Activated T-helper 17 cell treated with anti-CD3 and anti-CD28 coated beads, Interleukin-2, amount 50 U/mL, for 72 hours (primary cell): ENCODE data around the gene DDAH2. TPM values are rescaled to one million over a fixed set of nuclear protein-coding genes. Genes with fewer than 3 reads are reported as not detected.

Source experiments
- ATAC-seq: fragments of 150-1000 bp; cut with Tn5 transposase; replicated peaks from 2 replicates; pipeline ENCODE4 v1.10.0; 2021; ENCODE audit warnings: mild to moderate bottlenecking, moderate library complexity
- H3K27ac Mint-ChIP-seq: one replicate; pipeline ENCODE4 v1.8.0; 2022; ENCODE audit warnings: mixed read lengths
- H3K27me3 Mint-ChIP-seq: one replicate; pipeline ENCODE4 v1.8.0; 2022; ENCODE audit warnings: mixed read lengths
- H3K36me3 Mint-ChIP-seq: one replicate; pipeline ENCODE4 v1.8.0; 2022; ENCODE audit warnings: low read depth, mild to moderate bottlenecking, mixed read lengths
- H3K4me1 Mint-ChIP-seq: one replicate; pipeline ENCODE4 v1.8.0; 2022; ENCODE audit warnings: mixed read lengths
- H3K4me3 Mint-ChIP-seq: one replicate; pipeline ENCODE4 v1.8.0; 2022; ENCODE audit warnings: mild to moderate bottlenecking, mixed read lengths
- H3K9me3 Mint-ChIP-seq: one replicate; pipeline ENCODE4 v1.8.0; 2022; ENCODE audit warnings: mixed read lengths
- total RNA-seq, 2 donors: library from RNA; stranded (reverse); gene quantifications; one replicate each; pipeline ENCODE4 v1.2.3, GENCODE V29; 2022

Gene DDAH2
- 10 to 100 TPM in 1 of 2 donors, 1 to 10 TPM in 1; 9.4 to 23.8 TPM for total RNA-seq

GRCh38 chr6:31728767-31729514 lies at the start of gene DDAH2:
Gene DDAH2, minus strand, starts transcription at chr6:31729299. Its CDS starts 138 bp downstream, at chr6:31729161.
- Mint-ChIP-seq H3K4me1 (peaks cover 34% of the 10 kb centered on the region), H3K4me3 (peak within 1 kb of the TSS; percentile 77), H3K27me3 (no peaks in the 10 kb centered on the region), H3K36me3 (peaks cover 67% of the 10 kb centered on the region), H3K27ac (no peak within 1 kb of the TSS), H3K9me3 (no peaks in the 10 kb centered on the region)
- peak; percentile 22 for ATAC-seq

- no peaks in the 10 kb centered on the region for H3K9me3 Mint-ChIP-seq
- peaks cover 33% of the 10 kb centered on the region for H3K36me3 Mint-ChIP-seq
- no peak for ATAC-seq
- H3K27ac Mint-ChIP-seq, result no peak overlapping the region
- H3K4me3 Mint-ChIP-seq, result no peak overlapping the region
- peaks cover 16% of the 10 kb centered on the region for H3K4me1 Mint-ChIP-seq
- H3K27me3 Mint-ChIP-seq, result no peaks in the 10 kb centered on the region
These were observed 49.1 kb upstream of the DDAH2 start for GRCh38 chr6:31778193-31778592.

DNA sequence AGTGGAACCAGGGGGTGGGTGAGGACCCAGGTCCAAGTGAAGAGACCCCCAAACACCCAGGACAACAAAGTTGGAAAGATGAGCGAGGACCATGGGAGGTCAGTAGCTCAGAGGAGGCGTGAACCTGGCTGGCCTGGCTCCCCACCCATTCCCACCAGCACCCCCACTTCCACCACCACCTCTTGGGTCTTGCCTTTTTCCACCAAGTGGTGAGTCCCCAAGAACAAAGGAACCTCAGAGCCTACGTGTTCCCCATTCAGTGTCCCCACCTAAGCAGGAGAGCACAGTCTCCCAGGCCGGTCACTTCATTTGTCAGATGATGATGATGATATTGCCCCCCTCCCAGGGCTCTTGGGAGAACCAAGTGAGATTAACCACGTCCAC lies 48.6 kb upstream of the DDAH2 start:
- Mint-ChIP-seq H3K27ac (peak overlapping the region; percentile 82), H3K36me3 (peaks cover 27% of the 10 kb centered on the region), H3K27me3 (no peaks in the 10 kb centered on the region), H3K4me3 (peak overlapping the region; percentile 64), H3K9me3 (no peaks in the 10 kb centered on the region), H3K4me1 (peaks cover 16% of the 10 kb centered on the region)
- no peak for ATAC-seq

DNA sequence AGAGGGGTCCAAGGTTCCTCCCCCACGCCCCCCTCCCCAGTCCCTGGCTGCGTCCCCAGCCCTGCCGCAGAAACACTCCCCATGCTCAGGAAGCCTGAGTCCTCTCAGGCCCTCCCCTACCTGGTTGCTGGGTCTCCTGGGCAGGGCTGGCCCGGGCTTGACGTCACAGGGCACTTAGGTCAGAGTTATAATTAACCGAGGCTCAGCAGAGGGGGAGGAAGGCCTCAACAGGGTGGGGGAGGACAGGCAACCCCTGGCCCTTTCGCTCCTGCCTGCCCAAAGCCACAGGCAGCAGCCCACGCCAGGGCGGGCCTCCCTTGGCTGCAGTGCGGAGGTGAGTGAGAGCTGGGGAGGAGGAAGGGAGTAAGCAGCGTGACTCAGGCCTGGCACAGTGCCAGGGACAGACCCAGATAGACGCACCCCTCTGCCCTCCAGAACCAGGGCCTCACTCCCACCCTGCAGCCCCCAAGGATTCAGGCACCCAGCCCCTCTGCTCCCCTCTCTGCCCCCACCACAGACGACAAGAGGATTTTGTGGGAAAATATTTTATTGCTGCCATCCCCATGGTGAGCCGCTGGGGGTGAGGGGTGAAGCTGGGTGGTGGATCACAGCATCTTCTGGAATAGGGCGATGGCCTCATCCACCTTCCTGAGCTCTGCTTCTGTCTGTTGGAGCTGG lies 48.0 kb upstream of the DDAH2 start, which contains the start of gene VWA7:
Gene VWA7, minus strand, starts transcription at position 340 of the 678 bp plus-strand sequence. CDS start 549 bp downstream, outside the sequence.
- H3K27ac Mint-ChIP-seq, result peak within 1 kb of the TSS; percentile 82
- H3K27me3 Mint-ChIP-seq, result no peaks in the 10 kb centered on the region
- peaks cover 16% of the 10 kb centered on the region for H3K4me1 Mint-ChIP-seq
- no peaks in the 10 kb centered on the region for H3K9me3 Mint-ChIP-seq
- H3K36me3 Mint-ChIP-seq, result peaks cover 22% of the 10 kb centered on the region
- peak within 1 kb of the TSS; percentile 64 for H3K4me3 Mint-ChIP-seq
- ATAC-seq, result peak; percentile 97

- peak overlapping the region; percentile 64 for H3K4me3 Mint-ChIP-seq
- H3K4me1 Mint-ChIP-seq, result peaks cover 16% of the 10 kb centered on the region
- no peak for ATAC-seq
- peak overlapping the region; percentile 82 for H3K27ac Mint-ChIP-seq
- no peaks in the 10 kb centered on the region for H3K9me3 Mint-ChIP-seq
- H3K36me3 Mint-ChIP-seq, result peaks cover 16% of the 10 kb centered on the region
- H3K27me3 Mint-ChIP-seq, result no peaks in the 10 kb centered on the region
These were observed 47.4 kb upstream of the DDAH2 start for GRCh38 chr6:31776485-31776988.

DNA sequence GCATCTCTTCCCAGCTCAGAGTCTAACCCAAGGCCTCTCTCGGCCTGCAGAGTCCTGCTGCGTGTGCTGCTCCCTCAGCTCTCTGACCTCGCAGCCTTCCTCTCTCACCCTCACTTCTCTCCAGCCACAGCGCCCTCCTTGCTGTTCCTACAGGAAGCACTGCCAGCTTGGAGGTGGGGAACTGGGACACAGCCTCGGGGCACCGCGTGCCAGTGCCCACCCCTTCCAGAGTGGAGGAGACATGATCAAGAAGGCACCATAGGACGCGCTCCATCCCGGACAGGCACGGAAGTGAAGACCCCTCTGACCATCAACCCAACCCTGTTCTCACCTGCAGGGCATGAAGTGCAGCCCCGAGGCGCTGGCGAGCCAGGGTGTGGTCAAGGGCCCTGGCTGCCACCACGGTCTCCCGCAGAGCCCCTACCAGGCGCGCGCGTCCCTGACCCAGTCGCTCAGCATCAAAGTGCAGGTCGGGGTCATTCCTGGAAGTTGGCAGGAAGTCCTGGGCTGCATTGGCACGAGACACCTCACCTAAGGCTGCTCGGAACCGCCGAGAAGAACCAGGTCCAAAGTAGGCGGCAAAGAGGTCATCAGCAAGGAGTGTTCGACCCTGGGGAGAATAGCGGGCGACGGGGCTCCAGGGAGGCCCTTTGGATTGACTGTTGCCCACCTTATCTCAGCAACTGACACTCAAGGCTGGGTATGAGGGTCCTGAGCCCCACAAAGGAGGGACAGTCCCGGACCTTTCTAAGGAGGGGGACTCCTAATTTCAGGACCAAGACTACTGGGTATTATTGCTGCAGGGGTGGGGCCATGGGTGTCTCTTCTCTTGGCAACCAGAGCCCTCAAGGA lies 46.8 kb upstream of the DDAH2 start:
- Mint-ChIP-seq H3K27ac (peak overlapping the region; percentile 82), H3K36me3 (peaks cover 10% of the 10 kb centered on the region), H3K4me1 (peaks cover 22% of the 10 kb centered on the region), H3K4me3 (peak overlapping the region; percentile 64), H3K9me3 (no peaks in the 10 kb centered on the region), H3K27me3 (no peaks in the 10 kb centered on the region)
- no peak for ATAC-seq

DNA sequence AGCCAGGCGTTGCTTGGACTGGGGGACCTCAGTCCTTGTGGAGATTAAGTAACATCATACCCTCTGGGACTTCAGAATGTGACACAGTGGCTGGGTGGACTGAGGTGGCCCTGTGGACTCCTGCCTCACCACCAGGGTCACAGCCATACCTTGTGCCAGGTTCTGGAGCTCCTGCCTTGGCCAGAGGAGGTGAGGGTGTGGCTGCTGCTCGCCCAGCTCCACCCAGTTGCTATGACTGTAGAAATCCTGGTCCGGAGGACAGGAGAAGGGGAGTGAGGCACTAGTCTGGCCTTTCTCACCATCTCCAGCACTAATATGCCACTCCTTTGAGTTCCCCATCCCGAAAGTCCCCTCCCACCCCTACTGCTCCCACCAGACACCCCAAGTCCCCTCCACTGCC lies 46.1 kb upstream of the DDAH2 start:
- no peaks in the 10 kb centered on the region for H3K9me3 Mint-ChIP-seq
- no peak for ATAC-seq
- peaks cover 22% of the 10 kb centered on the region for H3K4me1 Mint-ChIP-seq
- H3K36me3 Mint-ChIP-seq, result peaks cover 7% of the 10 kb centered on the region
- H3K4me3 Mint-ChIP-seq, result peak overlapping the region; percentile 64
- H3K27me3 Mint-ChIP-seq, result no peaks in the 10 kb centered on the region
- peak overlapping the region; percentile 13 for H3K27ac Mint-ChIP-seq

DNA sequence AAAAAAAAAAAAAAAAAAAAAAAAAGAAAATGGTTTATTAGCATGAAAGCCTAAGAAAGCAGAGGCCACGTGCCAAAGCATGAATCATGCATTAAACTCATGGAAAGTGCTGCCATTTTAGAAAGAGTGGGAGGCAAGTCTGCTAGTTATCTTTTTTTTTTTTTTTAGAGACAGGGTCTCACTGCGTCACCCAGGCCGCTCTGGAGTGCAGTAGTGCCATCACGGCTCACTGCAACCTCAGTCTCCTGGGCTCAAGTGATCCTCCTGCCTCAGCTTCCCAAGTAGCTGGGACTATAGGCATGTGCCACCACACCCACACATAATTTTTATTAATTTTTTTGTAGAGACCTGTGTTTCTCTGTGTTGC lies 42.9 kb upstream of the DDAH2 start:
- peak; percentile 25 for ATAC-seq
- no peak overlapping the region for H3K4me3 Mint-ChIP-seq
- no peaks in the 10 kb centered on the region for H3K27me3 Mint-ChIP-seq
- H3K36me3 Mint-ChIP-seq, result peaks cover 2% of the 10 kb centered on the region
- no peak overlapping the region for H3K27ac Mint-ChIP-seq
- H3K4me1 Mint-ChIP-seq, result peaks cover 21% of the 10 kb centered on the region
- H3K9me3 Mint-ChIP-seq, result no peaks in the 10 kb centered on the region

- Mint-ChIP-seq H3K4me1 (peaks cover 17% of the 10 kb centered on the region), H3K27me3 (no peaks in the 10 kb centered on the region), H3K9me3 (no peaks in the 10 kb centered on the region), H3K36me3 (no peaks in the 10 kb centered on the region), H3K4me3 (peak overlapping the region; percentile 36), H3K27ac (no peak overlapping the region)
- no peak for ATAC-seq
These were observed 41.8 kb upstream of the DDAH2 start for GRCh38 chr6:31770860-31771259.

DNA sequence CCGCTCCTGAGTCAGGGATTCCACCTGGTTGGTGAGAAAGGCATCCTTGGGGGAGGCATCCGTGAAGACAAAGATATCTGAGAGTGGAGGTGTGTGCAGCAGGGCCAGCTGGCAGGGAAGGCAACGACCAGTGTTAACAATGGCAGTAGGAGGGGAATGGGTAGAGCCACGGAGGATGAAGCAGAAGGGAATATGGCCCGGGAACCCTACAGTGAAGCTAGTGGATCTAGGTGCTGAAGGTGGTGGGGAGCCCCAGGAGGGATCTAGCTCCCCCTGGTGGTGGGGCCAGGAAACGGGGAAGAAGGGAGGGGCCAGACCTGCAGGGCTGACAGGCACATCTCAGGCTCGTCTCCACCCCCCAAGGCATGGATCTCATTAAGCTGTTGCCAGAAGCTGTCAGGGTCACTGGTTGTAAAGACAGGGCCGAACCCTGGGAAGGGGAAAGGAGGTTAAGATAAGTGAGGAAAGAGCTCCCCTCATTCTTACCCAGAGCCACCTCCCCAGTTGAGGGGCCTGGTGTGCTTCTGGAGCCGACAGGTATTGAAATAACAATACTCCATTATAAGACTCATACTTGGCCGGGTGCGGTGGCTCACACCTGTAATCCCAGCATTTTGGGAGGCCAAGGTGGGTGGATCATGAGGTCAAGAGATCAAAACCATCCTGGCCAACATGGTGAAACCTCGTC lies 40.7 kb upstream of the DDAH2 start:
- H3K9me3 Mint-ChIP-seq, result no peaks in the 10 kb centered on the region
- no peaks in the 10 kb centered on the region for H3K36me3 Mint-ChIP-seq
- H3K27ac Mint-ChIP-seq, result peak overlapping the region; percentile 16
- peak; percentile 91 for ATAC-seq
- H3K4me1 Mint-ChIP-seq, result peaks cover 11% of the 10 kb centered on the region
- no peaks in the 10 kb centered on the region for H3K27me3 Mint-ChIP-seq
- no peak overlapping the region for H3K4me3 Mint-ChIP-seq

DNA sequence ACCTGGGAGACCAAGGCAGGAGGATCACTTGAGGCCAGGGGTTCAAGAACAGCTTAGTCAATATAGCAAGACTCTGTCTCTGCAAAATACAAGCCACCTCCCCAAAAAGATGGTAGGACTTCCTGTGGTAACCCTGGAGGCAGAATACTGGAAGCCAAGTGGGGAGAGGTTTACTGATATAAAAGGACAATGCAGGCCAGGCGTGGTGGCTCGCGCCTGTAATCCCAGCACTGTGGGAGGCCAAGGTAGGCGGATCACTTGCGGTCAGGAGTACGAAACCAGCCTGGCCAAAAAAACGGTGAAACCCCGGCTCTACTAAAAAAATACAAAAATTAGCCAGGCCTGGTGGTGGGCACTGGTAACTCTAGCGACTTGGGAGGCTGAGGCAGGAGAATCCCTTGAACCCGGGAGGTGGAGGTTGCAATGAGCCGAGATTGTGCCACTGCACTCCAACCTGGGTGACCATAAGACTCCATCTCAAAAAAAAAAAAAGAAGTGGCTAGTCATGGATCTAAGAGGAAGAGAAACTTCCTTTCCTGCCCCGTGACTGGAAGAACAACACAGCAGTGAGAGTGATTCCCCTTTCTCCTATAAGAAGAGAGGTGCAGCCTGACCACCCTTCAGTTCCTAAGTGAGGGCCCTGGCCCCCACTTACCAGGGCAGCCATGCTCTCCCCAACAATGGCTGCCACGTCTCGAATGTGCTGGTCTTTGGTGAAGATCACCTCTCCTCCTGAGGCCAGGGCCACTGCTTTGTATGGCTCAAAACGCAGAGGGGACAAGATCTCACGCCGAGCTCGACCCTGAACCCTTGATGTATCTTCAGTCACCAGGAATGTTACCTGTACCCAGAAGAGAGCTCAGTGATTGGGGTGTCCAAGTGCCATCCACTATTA lies 39.5 kb upstream of the DDAH2 start:
- Mint-ChIP-seq H3K4me1 (peaks cover 13% of the 10 kb centered on the region), H3K36me3 (peaks cover 3% of the 10 kb centered on the region), H3K27ac (peak overlapping the region; percentile 38), H3K27me3 (no peaks in the 10 kb centered on the region), H3K4me3 (no peak overlapping the region), H3K9me3 (no peaks in the 10 kb centered on the region)
- ATAC-seq, result no peak

- Mint-ChIP-seq H3K27me3 (no peaks in the 10 kb centered on the region), H3K4me3 (no peak overlapping the region), H3K9me3 (no peaks in the 10 kb centered on the region), H3K27ac (peak overlapping the region; percentile 38), H3K4me1 (peaks cover 17% of the 10 kb centered on the region), H3K36me3 (peaks cover 12% of the 10 kb centered on the region)
- no peak for ATAC-seq
These were observed 38.1 kb upstream of the DDAH2 start for GRCh38 chr6:31767096-31767645.
